Measurements from ENCODE around the gene SAP30BP. TPM values are rescaled to one million over a fixed set of nuclear protein-coding genes. Genes with fewer than 3 reads are reported as not detected.

SAP30BP gene
- total and polyA plus RNA-seq, 2 experiments from 2014 or later: 44.9 to 97.9 TPM

- TF ChIP-seq ZNF331 (CRISPR knock-in tag; IDR thresholded peaks at IDR 0.05; ENCODE audit: low read depth) (no peak), EZH2 (IDR thresholded peaks at IDR 0.05; ENCODE audit: low read depth, unreplicated experiment) (no peak), CREB1 (CRISPR knock-in tag; IDR thresholded peaks at IDR 0.05; ENCODE audit: low read depth) (no peak), STAT1 (IDR thresholded peaks at IDR 0.05; ENCODE audit: unreplicated experiment) (no peak), REST (IDR thresholded peaks at IDR 0.05; ENCODE audit: unreplicated experiment) (no peak)
Observed at GRCh38 chr17:75755990-75756389, 88.9 kb downstream of the SAP30BP start (continued).

GRCh38 chr17:75756451-75757085 lies 89.4 kb downstream of the SAP30BP start:
- H3F3A ChIP-seq (replicated peaks; ENCODE audit: low read depth): peaks cover 4% of the 10 kb centered on the region; the same call in 1 of the 2 replicates
- Mint-ChIP-seq H3K36me3 (ENCODE audit: low read depth) (no peaks in the 10 kb centered on the region), H3K27ac (no peak overlapping the region), H3K9me3 (no peaks in the 10 kb centered on the region), H3K4me3 (no peak overlapping the region), H3K4me1 (peaks cover 13% of the 10 kb centered on the region), H3K27me3 (ENCODE audit: insufficient read depth, low read depth, poor library complexity) (peaks cover 15% of the 10 kb centered on the region)
- H4K20me1 ChIP-seq (replicated peaks; ENCODE audit: insufficient read depth): no peaks in the 10 kb centered on the region
- TF ChIP-seq ETS1 (IDR thresholded peaks at IDR 0.05): no peak
- TF ChIP-seq POLR2AphosphoS5 (IDR thresholded peaks at IDR 0.05; ENCODE audit: low read depth): no peak
- no peak for TF ChIP-seq ZNF331 (CRISPR knock-in tag; IDR thresholded peaks at IDR 0.05; ENCODE audit: low read depth)
- no peak for TF ChIP-seq CREB1 (CRISPR knock-in tag; IDR thresholded peaks at IDR 0.05; ENCODE audit: low read depth)
- no peak for TF ChIP-seq ZNF462 (CRISPR knock-in tag; IDR thresholded peaks at IDR 0.05)
- TF ChIP-seq JUNB (IDR thresholded peaks at IDR 0.05; ENCODE audit: unreplicated experiment): no peak
- no peak for TF ChIP-seq CTCF (conservative IDR thresholded peaks at IDR 0.05; ENCODE audit: low read depth in 2 of 2)
- H3K4me3 ChIP-seq: no peak overlapping the region
- DNase-seq (ENCODE audit: low spot score) (no peak), ATAC-seq (no peak)
- H2AFZ ChIP-seq: no peak overlapping the region
- no peaks in the 10 kb centered on the region for H3K36me3 ChIP-seq (ENCODE audit: insufficient read depth)
- H3K27me3 ChIP-seq (ENCODE audit: insufficient read depth): no peaks in the 10 kb centered on the region
- H3K4me1 ChIP-seq (ENCODE audit: insufficient read depth): no peaks in the 10 kb centered on the region
- H3K4me2 ChIP-seq: no peak overlapping the region
- H3K9me2 ChIP-seq (ENCODE audit: insufficient read depth): no peaks in the 10 kb centered on the region
- H3K27ac ChIP-seq (ENCODE audit: low read depth): no peak overlapping the region
- no peaks in the 10 kb centered on the region for H3K79me2 ChIP-seq (replicated peaks; ENCODE audit: insufficient read depth)

All from GM23338 (cell line).